GM18499 (cell line): Measurements from ENCODE around the gene ZNG1E.
"Not testable (repeated sequence)": the region's sequence is repeated elsewhere in the genome, so short reads cannot be mapped to it uniquely, and the experiment has no call there.

ENCODE experiments used
- ATAC-seq: cut with Tn5 transposase; IDR thresholded peaks from one replicate; pipeline ENCODE4 v1.9.1; 2021; ENCODE audit warnings: moderate number of reproducible peaks; ENCODE audit not compliant: insufficient read depth, unreplicated experiment

ZNG1E gene

DNA sequence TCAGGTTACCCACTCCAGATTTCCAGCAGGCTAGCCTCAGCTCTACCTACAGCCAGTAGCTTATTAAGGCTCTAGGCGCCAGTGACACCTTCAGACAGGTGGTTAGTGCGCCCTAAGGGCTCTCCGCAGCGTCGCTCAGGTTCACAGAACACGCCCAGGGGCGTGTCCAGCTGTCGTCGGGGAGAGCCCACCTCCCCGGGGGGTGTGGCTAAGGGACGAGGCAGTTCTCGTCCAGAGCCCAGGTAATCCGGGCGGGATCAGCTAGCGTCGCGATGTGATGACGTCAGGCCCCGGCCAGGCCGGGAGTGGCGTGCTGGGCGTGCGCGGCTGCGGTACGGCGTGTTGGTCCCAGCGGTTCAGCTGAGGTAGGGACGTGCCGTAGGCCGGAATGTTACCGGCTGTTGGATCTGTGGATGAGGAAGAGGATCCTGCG, at the start of gene ZNG1E:
Gene ZNG1E (plus strand): TSS at position 340 of the 433 bp plus-strand sequence. CDS start 49 bp downstream, at position 389.
- not testable (repeated sequence) for ATAC-seq

DNA sequence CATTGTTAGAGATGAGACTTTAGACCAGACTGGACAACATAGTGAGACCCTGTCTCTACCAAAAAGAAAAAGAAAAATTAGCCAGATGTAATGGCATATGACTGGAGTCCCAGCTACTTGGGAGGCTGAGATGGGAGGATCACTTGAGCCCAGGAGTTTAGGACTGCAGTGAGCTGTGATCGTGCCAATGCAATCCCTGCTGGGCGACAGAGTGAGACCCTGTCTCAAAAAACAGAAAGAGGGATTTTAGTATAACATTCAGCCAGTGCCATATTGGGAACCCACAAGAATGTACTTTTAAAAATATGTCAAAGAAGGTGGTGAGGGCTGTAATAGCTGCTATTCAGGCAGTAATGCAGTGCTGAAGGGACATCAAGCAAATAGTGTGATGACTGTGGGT, 2.1 kb upstream of the ZNG1E start:
- ATAC-seq: not testable (repeated sequence)

DNA sequence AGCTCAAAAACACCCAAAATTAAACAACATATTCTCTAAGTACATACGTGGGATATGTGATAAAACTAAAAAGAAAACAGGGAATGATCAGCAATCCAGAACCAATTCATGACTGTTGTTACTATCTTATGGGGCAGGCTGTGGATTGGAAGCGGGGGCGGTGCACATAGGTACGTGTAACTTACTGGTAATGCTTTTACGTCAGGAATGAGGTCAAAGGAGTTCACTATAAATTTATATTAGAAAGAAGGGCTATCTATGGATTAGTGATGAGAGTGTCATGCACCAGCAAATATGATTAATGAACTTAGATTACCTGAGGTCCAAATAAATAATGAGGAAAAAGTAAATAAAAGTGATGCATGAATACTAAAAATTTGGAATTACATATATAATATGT, 710 bp upstream of the ZNG1E start:
- not testable (repeated sequence) for ATAC-seq

DNA sequence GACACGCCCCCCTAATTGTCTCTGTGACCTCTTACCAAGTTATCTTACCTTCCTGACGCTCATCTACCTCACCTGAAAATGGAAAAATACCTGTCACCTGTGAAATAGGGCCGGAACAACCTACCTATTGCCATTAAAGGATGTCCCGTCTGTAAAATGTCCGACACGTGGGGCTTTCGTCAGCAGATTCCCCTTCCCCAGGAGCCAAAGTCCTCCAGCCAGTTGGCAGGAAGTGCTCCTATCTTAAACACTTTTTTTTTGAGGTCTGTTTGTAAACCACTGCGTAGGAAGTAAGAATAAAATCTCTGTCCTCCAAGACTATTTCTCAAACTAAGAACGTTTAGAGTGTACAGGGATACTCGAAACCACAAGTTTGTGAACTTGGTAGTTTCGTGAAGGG, 661 bp downstream of the ZNG1E start:
- not testable (repeated sequence) for ATAC-seq

DNA sequence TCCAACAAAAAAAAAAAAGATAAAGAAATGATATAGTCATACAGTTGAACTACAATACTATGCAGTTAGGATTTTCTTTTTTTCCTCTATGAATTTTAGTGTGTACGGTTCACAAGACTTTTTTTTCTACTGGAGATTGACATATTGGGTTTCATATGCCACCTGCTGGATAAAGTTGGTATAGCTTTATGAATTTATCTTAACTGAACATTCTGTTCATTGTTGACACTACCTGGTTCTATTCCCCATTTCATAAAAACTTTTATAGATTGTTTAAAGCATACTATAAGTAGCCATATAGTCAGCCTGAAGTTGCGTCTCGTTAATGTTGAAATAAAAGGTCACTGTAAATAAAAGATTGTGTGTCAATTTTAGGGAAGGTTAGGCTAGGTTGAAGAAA, 2.8 kb downstream of the ZNG1E start:
- not testable (repeated sequence) for ATAC-seq

DNA sequence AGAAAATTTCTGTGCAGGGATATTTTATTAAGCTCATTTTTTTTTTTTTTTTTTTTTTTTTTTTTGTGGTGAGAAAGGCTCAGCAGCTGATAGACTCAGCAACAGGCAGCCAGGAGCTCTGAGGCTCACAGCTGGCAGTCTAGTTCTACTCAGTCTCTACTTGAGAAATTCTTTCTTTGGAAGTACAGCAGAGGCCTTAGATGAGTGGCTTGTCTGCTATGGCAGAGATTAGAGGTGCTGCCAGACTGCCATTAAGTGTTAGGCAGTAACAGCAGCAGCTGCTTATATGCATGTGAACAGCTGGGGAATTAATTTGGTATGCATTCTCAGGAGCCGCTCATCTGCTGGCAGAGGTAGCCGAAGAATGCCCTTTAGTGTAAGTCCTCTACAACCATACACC, 27.8 kb downstream of the ZNG1E start:
- not testable (repeated sequence) for ATAC-seq

DNA sequence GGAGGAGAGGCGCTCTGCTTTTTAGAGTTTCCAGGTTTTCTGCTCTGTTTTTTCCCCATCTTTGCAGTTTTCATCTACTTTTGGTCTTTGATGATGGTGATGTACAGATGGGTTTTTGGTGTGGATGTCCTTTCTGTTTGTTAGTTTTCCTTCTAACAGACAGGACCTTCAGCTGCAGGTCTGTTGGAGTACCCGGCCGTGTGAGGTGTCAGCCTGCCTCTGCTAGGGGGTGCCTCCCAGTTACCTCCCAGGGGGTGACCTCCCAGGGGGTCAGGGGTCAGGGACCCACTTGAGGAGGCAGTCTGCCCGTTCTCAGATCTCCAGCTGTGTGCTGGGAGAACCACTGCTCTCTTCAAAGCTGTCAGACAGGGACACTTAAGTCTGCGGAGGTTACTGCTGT, 38.7 kb downstream of the ZNG1E start:
- ATAC-seq: not testable (repeated sequence)

DNA sequence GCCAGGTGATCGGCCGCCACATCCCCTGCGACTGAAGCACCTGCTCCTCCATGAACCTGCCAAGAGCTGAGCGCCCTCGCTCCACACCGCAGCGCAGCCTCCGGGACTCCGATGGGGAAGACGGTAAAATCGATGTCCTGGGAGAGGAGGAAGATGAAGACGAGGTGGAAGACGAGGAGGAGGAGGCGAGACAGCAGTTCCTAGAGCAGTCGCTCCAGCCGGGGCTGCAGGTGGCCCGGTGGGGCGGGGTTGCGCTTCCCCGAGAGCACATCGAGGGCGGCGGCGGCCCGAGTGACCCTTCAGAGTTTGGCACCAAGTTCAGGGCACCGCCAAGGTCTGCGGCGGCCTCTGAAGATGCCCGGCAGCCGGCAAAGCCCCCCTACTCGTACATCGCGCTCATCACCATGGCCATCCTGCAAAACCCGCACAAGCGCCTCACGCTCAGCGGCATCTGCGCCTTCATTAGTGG, 61.4 kb downstream of the ZNG1E start, which contains the start of gene FOXD4L4:
Gene FOXD4L4 (plus strand): TSS at position 51 of the 469 bp plus-strand sequence. CDS start 0 bp downstream, at position 51.
- not testable (repeated sequence) for ATAC-seq

DNA sequence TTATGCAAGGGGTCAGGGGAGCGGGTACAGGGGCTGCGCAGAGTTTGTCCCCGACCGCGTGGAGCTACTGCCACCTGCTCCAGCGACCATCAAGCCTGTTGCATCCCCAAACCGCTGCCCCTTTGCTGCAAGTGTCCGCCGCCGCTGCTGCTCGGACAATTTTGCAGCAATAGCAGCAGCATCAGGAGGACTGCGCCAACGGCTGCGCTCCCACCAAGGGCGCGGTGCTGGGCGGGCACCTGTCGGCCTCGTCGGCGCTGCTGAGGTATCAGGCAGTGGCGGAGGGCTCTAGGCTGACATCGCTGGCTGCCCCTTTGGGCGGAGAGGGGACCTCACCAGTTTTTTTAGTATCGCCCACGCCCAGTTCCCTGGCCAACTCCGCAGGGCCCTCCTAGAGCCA, 62.4 kb downstream of the ZNG1E start:
- ATAC-seq: not testable (repeated sequence)
